ENCODE data around the gene KCNC4.

The KCNC4 gene

GRCh38 chr1:110213143-110213540, 3.0 kb downstream of the KCNC4 start:
- H2AFZ ChIP-seq (ENCODE audit: low read length), result no peak overlapping the region
- peak overlapping the region; percentile 20 for H3K18ac ChIP-seq (ENCODE audit: low read length)
- no CpG with 5 or more reads among the region's 2 CpGs for WGBS, 2 donors (ENCODE audit: extremely low coverage in 2 of 2, insufficient read length in 2 of 2, insufficient replicate concordance in 1 of 2)
- H3K14ac ChIP-seq (ENCODE audit: low read length), result no peak overlapping the region
- H3K9me3 ChIP-seq (replicated peaks in 1 of 2; ENCODE audit: control insufficient read depth in 2 of 2, insufficient read depth in 1 of 2, low read depth in 1 of 2, low read length in 2 of 2), result no peaks in the 10 kb centered on the region
- H4K8ac ChIP-seq (ENCODE audit: low read depth, low read length), result no peak overlapping the region
- no peaks in the 10 kb centered on the region for H3K36me3 ChIP-seq (replicated peaks in 1 of 2; ENCODE audit: control insufficient read depth in 2 of 2, insufficient read depth in 2 of 2, low read length in 2 of 2)
- H2AK5ac ChIP-seq (ENCODE audit: low read depth, low read length), result no peak overlapping the region
- no peak overlapping the region for H3K4me3 ChIP-seq (ENCODE audit: low read length in 2 of 2)
- H3K4ac ChIP-seq (ENCODE audit: low read length), result no peak overlapping the region
- no peak overlapping the region for H2BK5ac ChIP-seq (ENCODE audit: low read length)
- H4K91ac ChIP-seq (ENCODE audit: low read depth, low read length, poor library complexity), result no peak overlapping the region
- no peak for DNase-seq (ENCODE audit: low spot score)
- H3K4me2 ChIP-seq (ENCODE audit: insufficient read depth, low read length, poor library complexity, severe bottlenecking), result no peak overlapping the region
- H3K27ac ChIP-seq (replicated peaks; ENCODE audit: low read length), result no peak overlapping the region
- peaks cover 12 to 21% of the 10 kb centered on the region in 2 donors for H3K4me1 ChIP-seq (ENCODE audit: control insufficient read depth in 2 of 2, insufficient read depth in 1 of 2, low read depth in 1 of 2, low read length in 2 of 2)
- H3K9ac ChIP-seq (ENCODE audit: low read depth, low read length, poor library complexity), result peak overlapping the region; percentile 75
- H2BK120ac ChIP-seq (ENCODE audit: low read depth, low read length), result no peak overlapping the region
- H3K27me3 ChIP-seq (ENCODE audit: control insufficient read depth in 3 of 3, insufficient read depth in 3 of 3, low read depth in 1 of 3, low read length in 3 of 3), result peaks cover 12 to 74% (median 23%) of the 10 kb centered on the region in 3 experiments
- H3K23ac ChIP-seq (ENCODE audit: low read depth, low read length, poor library complexity), result no peak overlapping the region
- no peaks in the 10 kb centered on the region for H3K79me1 ChIP-seq (ENCODE audit: low read depth, low read length)
- no peak overlapping the region for H2BK12ac ChIP-seq (ENCODE audit: low read length)
- H2BK15ac ChIP-seq (ENCODE audit: low read length), result no peak overlapping the region

GRCh38 chr1:110214454-110215404, 4.6 kb downstream of the KCNC4 start:
- Histone ChIP-seq H3K9me3 (replicated peaks in 1 of 2; ENCODE audit: control insufficient read depth in 2 of 2, insufficient read depth in 1 of 2, low read depth in 1 of 2, low read length in 2 of 2) (no peaks in the 10 kb centered on the region), H3K4me3 (ENCODE audit: low read length in 2 of 2) (no peak overlapping the region), H2AK5ac (ENCODE audit: low read depth, low read length) (peak overlapping the region; percentile 29), H2BK120ac (ENCODE audit: low read depth, low read length) (no peak overlapping the region), H4K91ac (ENCODE audit: low read depth, low read length, poor library complexity) (no peak overlapping the region), H3K4ac (ENCODE audit: low read length) (no peak overlapping the region), H2BK15ac (ENCODE audit: low read length) (no peak overlapping the region), H2BK12ac (ENCODE audit: low read length) (no peak overlapping the region), H3K4me1 (ENCODE audit: control insufficient read depth in 2 of 2, insufficient read depth in 1 of 2, low read depth in 1 of 2, low read length in 2 of 2) (peaks cover 7 to 16% of the 10 kb centered on the region in 2 donors), H3K36me3 (replicated peaks in 1 of 2; ENCODE audit: control insufficient read depth in 2 of 2, insufficient read depth in 2 of 2, low read length in 2 of 2) (no peaks in the 10 kb centered on the region), H3K79me1 (ENCODE audit: low read depth, low read length) (no peaks in the 10 kb centered on the region), H3K27ac (replicated peaks; ENCODE audit: low read length) (no peak overlapping the region), H3K4me2 (ENCODE audit: insufficient read depth, low read length, poor library complexity, severe bottlenecking) (no peak overlapping the region), H3K14ac (ENCODE audit: low read length) (no peak overlapping the region), H3K23ac (ENCODE audit: low read depth, low read length, poor library complexity) (no peak overlapping the region), H2AFZ (ENCODE audit: low read length) (no peak overlapping the region), H3K9ac (ENCODE audit: low read depth, low read length, poor library complexity) (peak overlapping the region; percentile 68), H3K27me3 (ENCODE audit: control insufficient read depth in 3 of 3, insufficient read depth in 3 of 3, low read depth in 1 of 3, low read length in 3 of 3) (peaks cover 12 to 65% (median 23%) of the 10 kb centered on the region in 3 experiments), H2BK5ac (ENCODE audit: low read length) (no peak overlapping the region), H4K8ac (ENCODE audit: low read depth, low read length) (no peak overlapping the region), H3K18ac (ENCODE audit: low read length) (no peak overlapping the region)
- no peak for DNase-seq (ENCODE audit: low spot score)
- no CpG with 5 or more reads among the region's 16 CpGs for WGBS, 2 donors (ENCODE audit: extremely low coverage in 2 of 2, insufficient read length in 2 of 2, insufficient replicate concordance in 1 of 2)

- H3K9me3 ChIP-seq (replicated peaks in 1 of 2; ENCODE audit: control insufficient read depth in 2 of 2, insufficient read depth in 1 of 2, low read depth in 1 of 2, low read length in 2 of 2), result no peaks in the 10 kb centered on the region
- DNase-seq (ENCODE audit: low spot score), result no peak
- H2BK120ac ChIP-seq (ENCODE audit: low read depth, low read length), result no peak overlapping the region
- H2AFZ ChIP-seq (ENCODE audit: low read length), result no peak overlapping the region
- no peak overlapping the region for H2AK5ac ChIP-seq (ENCODE audit: low read depth, low read length)
- H2BK5ac ChIP-seq (ENCODE audit: low read length), result no peak overlapping the region
- no peak overlapping the region for H3K4me2 ChIP-seq (ENCODE audit: insufficient read depth, low read length, poor library complexity, severe bottlenecking)
- H3K18ac ChIP-seq (ENCODE audit: low read length), result no peak overlapping the region
- H3K27ac ChIP-seq (replicated peaks; ENCODE audit: low read length), result no peak overlapping the region
- H3K36me3 ChIP-seq (replicated peaks in 1 of 2; ENCODE audit: control insufficient read depth in 2 of 2, insufficient read depth in 2 of 2, low read length in 2 of 2), result no peaks in the 10 kb centered on the region
- no peak overlapping the region for H2BK12ac ChIP-seq (ENCODE audit: low read length)
- no peak overlapping the region for H3K14ac ChIP-seq (ENCODE audit: low read length)
- no peak overlapping the region for H3K4ac ChIP-seq (ENCODE audit: low read length)
- no peak overlapping the region for H4K8ac ChIP-seq (ENCODE audit: low read depth, low read length)
- WGBS, 2 donors (ENCODE audit: extremely low coverage in 2 of 2, insufficient read length in 2 of 2, insufficient replicate concordance in 1 of 2), result no CpG with 5 or more reads among the region's 7 CpGs
- no peak overlapping the region for H3K9ac ChIP-seq (ENCODE audit: low read depth, low read length, poor library complexity)
- H3K27me3 ChIP-seq (ENCODE audit: control insufficient read depth in 3 of 3, insufficient read depth in 3 of 3, low read depth in 1 of 3, low read length in 3 of 3), result peaks cover 11 to 64% (median 22%) of the 10 kb centered on the region in 3 experiments
- H4K91ac ChIP-seq (ENCODE audit: low read depth, low read length, poor library complexity), result no peak overlapping the region
- no peaks in the 10 kb centered on the region for H3K79me1 ChIP-seq (ENCODE audit: low read depth, low read length)
- H3K4me3 ChIP-seq (ENCODE audit: low read length in 2 of 2), result no peak overlapping the region
- H3K4me1 ChIP-seq (ENCODE audit: control insufficient read depth in 2 of 2, insufficient read depth in 1 of 2, low read depth in 1 of 2, low read length in 2 of 2), result peaks cover 6 to 16% of the 10 kb centered on the region in 2 donors
- no peak overlapping the region for H2BK15ac ChIP-seq (ENCODE audit: low read length)
- H3K23ac ChIP-seq (ENCODE audit: low read depth, low read length, poor library complexity), result no peak overlapping the region
Measured at GRCh38 chr1:110215621-110216515, 5.8 kb downstream of the KCNC4 start.

Data from neuronal stem cell (in vitro differentiated cells).